GM23338 (cell line): ENCODE data around the gene RELN. TPM values are rescaled to one million over a fixed set of nuclear protein-coding genes. Genes with fewer than 3 reads are reported as not detected.

Source experiments
- ATAC-seq: fragments of 200-7000 bp; cut with Tn5 transposase; 3 replicates; pipeline ENCODE4 v1.9.1; 2020
- DNase-seq: peaks from one replicate; pipeline ENCODE4 v3.0.0-alpha.2; 2015; ENCODE audit warnings: low spot score
- H2AFZ ChIP-seq: fragments of 200-600 bp; sonication (generic); 2 replicates; pipeline ENCODE4 v1.8.0; 2016; ENCODE audit warnings: antibody characterized with exemption, mild to moderate bottlenecking, moderate library complexity
- H3F3A ChIP-seq: fragments of 200-600 bp; sonication (generic); replicated peaks from 2 replicates; pipeline ENCODE4 v1.8.0; 2017; ENCODE audit warnings: antibody characterized with exemption, mixed run types, low read depth
- H3K27ac ChIP-seq: fragments of 200-600 bp; sonication (generic); 2 replicates; pipeline ENCODE4 v1.6.1; 2016; ENCODE audit warnings: low read depth
- H3K27me3 ChIP-seq: fragments of 200-600 bp; sonication (generic); 2 replicates; pipeline ENCODE4 v1.8.0; 2016; ENCODE audit warnings: mild to moderate bottlenecking, mixed run types, moderate library complexity; ENCODE audit not compliant: insufficient read depth
- H3K36me3 ChIP-seq: fragments of 200-600 bp; sonication (generic); 2 replicates; pipeline ENCODE4 v1.8.0; 2016; ENCODE audit warnings: mild to moderate bottlenecking; ENCODE audit not compliant: insufficient read depth
- H3K4me1 ChIP-seq: fragments of 200-600 bp; sonication (generic); 2 replicates; pipeline ENCODE4 v1.8.0; 2016; ENCODE audit warnings: mild to moderate bottlenecking, moderate library complexity; ENCODE audit not compliant: insufficient read depth
- H3K4me2 ChIP-seq: fragments of 200-600 bp; sonication (generic); 2 replicates; pipeline ENCODE4 v1.7.1; 2017; ENCODE audit warnings: mixed run types
- H3K4me3 ChIP-seq: fragments of 200-600 bp; sonication (generic); 2 replicates; pipeline ENCODE4 v1.6.1; 2016; ENCODE audit warnings: mixed run types
- H3K79me2 ChIP-seq: fragments of 200-600 bp; sonication (generic); replicated peaks from 2 replicates; pipeline ENCODE4 v1.8.0; 2017; ENCODE audit warnings: mild to moderate bottlenecking; ENCODE audit not compliant: insufficient read depth
- H3K9me2 ChIP-seq: fragments of 200-600 bp; sonication (generic); 2 replicates; pipeline ENCODE4 v1.8.0; 2017; ENCODE audit not compliant: insufficient read depth
- H4K20me1 ChIP-seq: fragments of 200-600 bp; sonication (generic); replicated peaks from 2 replicates; pipeline ENCODE4 v1.8.0; 2017; ENCODE audit warnings: mild to moderate bottlenecking; ENCODE audit not compliant: insufficient read depth
- H3K27ac Mint-ChIP-seq: 2 replicates; pipeline ENCODE4 v1.8.0; 2020; ENCODE audit warnings: inconsistent platforms, mild to moderate bottlenecking, moderate library complexity, mixed read lengths
- H3K27me3 Mint-ChIP-seq: 3 replicates; pipeline ENCODE4 v1.8.0; 2022; ENCODE audit warnings: low read depth, mild to moderate bottlenecking, moderate library complexity, mixed read lengths, inconsistent platforms; ENCODE audit not compliant: insufficient read depth, poor library complexity
- H3K36me3 Mint-ChIP-seq: 3 replicates; pipeline ENCODE4 v1.8.0; 2021; ENCODE audit warnings: low read depth, mild to moderate bottlenecking, inconsistent platforms, moderate library complexity, mixed read lengths
- H3K4me1 Mint-ChIP-seq: 3 replicates; pipeline ENCODE4 v1.8.0; 2020; ENCODE audit warnings: mild to moderate bottlenecking, inconsistent platforms, mixed read lengths
- H3K4me3 Mint-ChIP-seq: 3 replicates; pipeline ENCODE4 v1.8.0; 2021; ENCODE audit warnings: moderate library complexity, mild to moderate bottlenecking, inconsistent platforms, mixed read lengths
- H3K9me3 Mint-ChIP-seq: 3 replicates; pipeline ENCODE4 v1.8.0; 2020; ENCODE audit warnings: moderate library complexity, mild to moderate bottlenecking, inconsistent platforms, mixed read lengths
- CREB1 ChIP-seq: fragments of 250-450 bp; sonication (Bioruptor Pico); IDR thresholded peaks from 2 replicates; pipeline ENCODE4 v1.5.0; 2020; ENCODE audit warnings: low read depth, mild to moderate bottlenecking, moderate library complexity
- CTCF ChIP-seq, 2 experiments: fragments of 200-600 bp in 1 of 2; sonication (generic) in 1 of 2; conservative IDR thresholded peaks; 2 replicates each; pipeline versions ENCODE4 v1.5.1 to v1.6.1; 2016 to 2017; ENCODE audit warnings: antibody characterized with exemption in 2 of 2, low read depth in 2 of 2, mild to moderate bottlenecking in 2 of 2, moderate library complexity in 1 of 2
- ETS1 ChIP-seq: IDR thresholded peaks from 2 replicates; pipeline ENCODE4 v1.6.1; 2016; ENCODE audit warnings: antibody characterized with exemption
- EZH2 ChIP-seq: fragments of 200-600 bp; sonication (generic); IDR thresholded peaks from one replicate; pipeline ENCODE4 v1.8.0; 2017; ENCODE audit warnings: antibody characterized with exemption, mild to moderate bottlenecking, low read depth; ENCODE audit not compliant: unreplicated experiment
- EZH2phosphoT487 ChIP-seq: fragments of 200-600 bp; sonication (generic); IDR thresholded peaks from one replicate; pipeline ENCODE4 v1.8.1; 2018; ENCODE audit warnings: antibody characterized with exemption; ENCODE audit not compliant: unreplicated experiment
- JUNB ChIP-seq: IDR thresholded peaks from one replicate; pipeline ENCODE4 v1.6.1; 2016; ENCODE audit warnings: antibody characterized with exemption; ENCODE audit not compliant: unreplicated experiment
- NANOG ChIP-seq: IDR thresholded peaks from 2 replicates; pipeline ENCODE4 v1.6.1; 2016; ENCODE audit warnings: antibody characterized with exemption, borderline replicate concordance
- POLR2AphosphoS5 ChIP-seq: IDR thresholded peaks from 2 replicates; pipeline ENCODE4 v1.6.1; 2016; ENCODE audit warnings: antibody characterized with exemption, low read depth
- REST ChIP-seq: IDR thresholded peaks from one replicate; pipeline ENCODE4 v1.6.1; 2018; ENCODE audit warnings: antibody characterized with exemption; ENCODE audit not compliant: unreplicated experiment
- ZNF114 ChIP-seq: fragments of 250-450 bp; sonication (Bioruptor Pico); IDR thresholded peaks from 2 replicates; pipeline ENCODE4 v1.5.0; 2020; ENCODE audit warnings: mild to moderate bottlenecking, moderate library complexity
- ZNF331 ChIP-seq: fragments of 250-450 bp; sonication (Bioruptor Pico); IDR thresholded peaks from 2 replicates; pipeline ENCODE4 v1.5.0; 2020; ENCODE audit warnings: low read depth, mild to moderate bottlenecking, moderate library complexity
- ZNF462 ChIP-seq: fragments of 250-450 bp; sonication (Bioruptor Pico); IDR thresholded peaks from 2 replicates; pipeline ENCODE4 v1.5.0; 2020; ENCODE audit warnings: mild to moderate bottlenecking, moderate library complexity
- polyA plus RNA-seq: library from polyadenylated mRNA; unstranded; fragments of >200 nt; fragmentation: Nextera tagmentation; extraction: Ambion mirVana; gene quantifications from 2 replicates; pipeline ENCODE4 v1.2.1, GENCODE V29; 2016
- total RNA-seq: library from RNA; depleted of rRNA; stranded (reverse); fragments of >200 nt; shearing (Covaris generic); gene quantifications from 2 replicates; pipeline ENCODE4 v1.2.3, GENCODE V29; 2014

Gene RELN
- total and polyA plus RNA-seq, 2 experiments from 2014 or later: 0.10 to 0.76 TPM

GRCh38 chr7:103889451-103889850 is 100.0 kb downstream of the RELN start:
- H3K27ac ChIP-seq: no peak overlapping the region
- no peak for TF ChIP-seq EZH2phosphoT487
- TF ChIP-seq REST: no peak
- no peak for TF ChIP-seq CREB1 (CRISPR knock-in tag)
- no peak for TF ChIP-seq ZNF114
- TF ChIP-seq POLR2AphosphoS5: no peak
- no peak for TF ChIP-seq JUNB
- TF ChIP-seq CTCF (conservative IDR thresholded peaks at IDR 0.05; ENCODE audit: low read depth in 2 of 2): no peak
- no peak for TF ChIP-seq ZNF462
- no peak for TF ChIP-seq NANOG
- no peak for TF ChIP-seq EZH2
- TF ChIP-seq ZNF331 (CRISPR knock-in tag): no peak
- TF ChIP-seq ETS1: no peak
- H3K9me2 ChIP-seq: no peaks in the 10 kb centered on the region
- no peak overlapping the region for H3K4me3 Mint-ChIP-seq
- no peaks in the 10 kb centered on the region for H3K27me3 Mint-ChIP-seq
- no peak overlapping the region for H3K4me3 ChIP-seq
- ATAC-seq (no peak), DNase-seq (no peak)
- no peaks in the 10 kb centered on the region for H3K4me1 Mint-ChIP-seq
- H3F3A ChIP-seq: no peaks in the 10 kb centered on the region
- H3K27me3 ChIP-seq: no peaks in the 10 kb centered on the region
- no peaks in the 10 kb centered on the region for H4K20me1 ChIP-seq
- H3K36me3 ChIP-seq: no peaks in the 10 kb centered on the region
- no peak overlapping the region for H3K27ac Mint-ChIP-seq
- H3K36me3 Mint-ChIP-seq: no peaks in the 10 kb centered on the region
- no peak overlapping the region for H2AFZ ChIP-seq
- no peaks in the 10 kb centered on the region for H3K9me3 Mint-ChIP-seq
- H3K4me1 ChIP-seq: no peaks in the 10 kb centered on the region
- no peaks in the 10 kb centered on the region for H3K79me2 ChIP-seq
- H3K4me2 ChIP-seq: no peak overlapping the region
